NCI-H2171 (cell line): ENCODE results near the gene SKP1.
A peak's percentile ranks its signal among the peaks of the same experiment; 100 is the strongest.

Source experiments
- DNase-seq: peaks from one replicate; lab custom pipeline; 2025; lab: John Stamatoyannopoulos, UW

The SKP1 gene

GRCh38 chr5:134143944-134144941 lies 32.5 kb downstream of the SKP1 start:
- no peak for DNase-seq

DNA sequence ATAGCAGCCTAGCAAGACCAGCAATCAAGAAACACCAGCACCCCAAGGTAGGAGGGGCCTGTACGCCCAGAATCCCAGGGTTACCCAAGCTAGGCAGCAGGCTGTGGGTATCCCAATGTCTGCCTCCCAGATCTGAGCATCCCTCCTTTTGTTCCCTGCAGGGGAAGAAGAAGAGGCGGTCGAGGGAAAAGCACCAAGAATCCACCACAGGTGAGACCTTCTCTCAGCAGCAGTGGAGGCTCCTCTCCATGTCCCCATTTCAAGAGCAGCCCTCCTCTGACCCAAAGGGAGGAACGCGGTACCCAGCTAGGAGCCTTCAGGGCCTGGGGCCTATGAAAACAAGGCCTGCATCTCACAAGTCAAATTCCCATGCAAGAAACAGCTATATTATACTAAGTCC lies 33.3 kb downstream of the SKP1 start:
- no peak for DNase-seq

DNA sequence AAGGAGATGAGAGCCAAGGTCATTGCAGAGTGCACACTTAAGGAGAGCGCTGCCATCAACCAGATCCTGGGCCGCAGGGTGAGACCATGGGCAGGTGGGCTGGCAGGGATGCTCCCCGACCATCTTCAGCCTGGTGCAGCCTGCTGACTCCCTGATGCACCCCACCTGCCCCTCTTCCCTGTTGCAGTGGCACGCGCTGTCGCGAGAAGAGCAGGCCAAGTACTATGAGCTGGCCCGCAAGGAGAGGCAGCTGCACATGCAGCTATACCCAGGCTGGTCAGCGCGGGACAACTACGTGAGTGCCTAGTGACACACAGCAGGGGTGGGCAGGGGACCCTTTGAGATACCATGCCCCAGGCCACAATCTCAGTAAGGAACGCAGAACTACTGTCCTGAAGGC lies 33.9 kb downstream of the SKP1 start:
- no peak for DNase-seq

- no peak for DNase-seq
Observed at GRCh38 chr5:134142052-134142451, 34.7 kb downstream of the SKP1 start.

DNA sequence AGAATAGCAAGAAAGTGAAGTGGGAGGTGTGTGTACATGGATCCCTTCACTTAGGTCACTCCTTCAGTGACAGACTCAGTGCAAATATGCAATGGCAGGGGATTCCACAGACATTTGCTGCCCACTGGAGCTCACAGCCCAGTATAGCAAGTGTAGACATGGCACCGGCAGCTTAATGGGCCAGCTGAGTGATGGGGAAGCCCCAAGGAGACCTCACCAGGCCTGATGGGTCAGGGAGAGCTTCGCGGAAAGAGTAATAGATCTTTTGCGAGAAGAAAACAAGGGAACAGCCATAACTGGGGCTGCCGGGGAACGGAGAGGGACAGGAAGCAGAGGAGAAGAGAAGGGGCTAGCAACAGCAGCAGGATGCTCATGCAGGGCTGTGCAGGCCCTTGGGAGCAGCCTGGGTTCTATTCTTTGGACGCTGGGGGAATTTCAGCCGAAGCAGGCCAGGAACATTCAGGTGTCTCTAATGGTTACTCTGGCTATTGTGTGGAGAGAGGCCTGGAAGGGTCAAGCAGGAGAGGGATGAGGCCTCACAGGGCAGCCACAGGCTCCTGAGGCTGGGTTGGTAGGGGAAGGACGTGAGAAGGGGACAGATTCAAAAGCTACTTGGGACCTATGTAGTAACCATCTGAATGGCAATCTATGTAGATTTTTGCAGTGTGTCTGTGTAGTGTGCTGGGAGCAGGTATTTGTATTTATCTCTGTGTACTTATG lies 35.3 kb downstream of the SKP1 start:
- DNase-seq, result no peak

DNA sequence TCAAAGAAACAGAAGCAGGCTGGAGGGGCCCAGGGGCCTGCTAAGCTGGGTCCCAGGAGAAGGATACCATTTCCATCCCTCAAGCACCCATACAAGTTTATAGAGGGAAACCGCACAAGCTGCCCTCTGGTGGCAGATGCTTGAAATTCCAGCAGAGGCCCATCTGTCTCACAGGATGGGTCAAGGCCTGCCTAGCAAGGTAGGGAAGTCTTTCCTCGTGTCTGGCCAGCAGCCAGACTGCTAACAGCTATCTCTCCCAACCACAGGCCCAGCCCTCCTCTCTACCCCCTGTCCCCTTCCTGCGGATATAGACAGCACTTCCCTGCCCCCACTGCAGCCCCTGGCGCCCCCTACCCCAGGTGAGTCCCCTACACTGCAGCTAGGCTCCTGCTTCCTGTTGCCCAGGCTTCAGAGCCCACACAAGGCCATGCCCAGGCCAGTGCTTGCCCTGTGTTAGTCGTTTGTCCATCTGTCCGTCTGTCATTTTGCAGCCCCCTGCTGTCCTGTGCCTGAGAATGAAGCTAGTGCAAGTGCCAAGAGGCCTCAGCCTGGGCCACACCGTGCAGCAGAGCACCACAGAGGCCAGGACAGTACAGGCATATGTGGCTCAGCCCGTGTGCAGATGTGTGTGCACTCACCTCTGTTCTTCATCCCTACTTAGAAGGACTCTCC lies 36.1 kb downstream of the SKP1 start:
- DNase-seq, result peak; percentile 29

DNA sequence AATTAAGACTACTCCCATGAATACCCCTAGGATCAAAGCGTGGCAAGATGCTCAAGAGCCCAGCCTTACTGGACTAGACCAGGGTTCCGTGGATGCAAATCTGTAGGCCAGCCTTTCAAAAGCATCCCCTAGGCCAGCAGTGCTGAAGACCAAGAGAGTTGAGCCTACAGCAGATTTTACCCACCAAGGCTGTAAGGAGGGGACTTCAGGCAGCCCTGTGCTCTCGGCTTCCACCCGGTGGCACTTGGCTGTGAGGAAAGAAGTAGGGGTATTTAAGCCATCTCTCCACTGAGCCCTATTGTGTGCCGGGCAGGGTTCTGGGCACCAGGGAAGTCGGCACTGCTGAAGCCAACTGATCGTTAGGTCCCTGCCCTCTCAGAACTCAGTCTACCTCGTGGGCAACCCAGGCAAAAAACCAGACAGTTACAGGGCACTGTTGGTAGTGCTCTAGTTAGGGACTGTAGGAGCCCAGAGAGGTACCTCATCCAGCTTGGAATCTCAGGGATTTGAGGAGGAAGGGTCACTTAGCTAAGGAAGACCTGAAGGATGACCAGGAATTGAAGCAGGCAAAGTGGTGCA lies 36.8 kb downstream of the SKP1 start:
- no peak for DNase-seq

DNA sequence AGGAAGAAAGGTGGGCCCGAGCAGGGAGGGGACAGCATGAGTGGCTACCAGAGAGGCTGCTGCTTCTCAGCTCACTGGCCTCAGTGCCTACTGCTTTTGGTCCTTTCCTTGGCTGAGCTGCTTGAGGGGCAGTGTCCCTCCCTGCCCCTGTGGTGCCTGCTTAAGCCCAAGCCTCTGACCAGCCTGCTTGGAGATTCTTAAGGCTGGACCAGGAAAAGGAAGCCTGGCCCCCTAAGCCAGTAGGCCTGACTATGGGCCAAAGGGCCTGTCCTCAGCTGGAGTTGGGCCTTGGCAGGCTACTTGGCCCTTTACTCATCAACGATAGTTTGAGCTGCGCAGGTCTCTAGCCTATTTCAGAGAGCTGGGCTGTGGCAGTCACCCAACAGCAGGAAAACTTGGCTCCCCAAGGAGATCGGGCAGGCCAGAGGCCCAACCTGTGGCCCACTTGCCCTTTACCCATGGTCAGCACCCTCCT lies 37.3 kb downstream of the SKP1 start:
- DNase-seq, result no peak

DNA sequence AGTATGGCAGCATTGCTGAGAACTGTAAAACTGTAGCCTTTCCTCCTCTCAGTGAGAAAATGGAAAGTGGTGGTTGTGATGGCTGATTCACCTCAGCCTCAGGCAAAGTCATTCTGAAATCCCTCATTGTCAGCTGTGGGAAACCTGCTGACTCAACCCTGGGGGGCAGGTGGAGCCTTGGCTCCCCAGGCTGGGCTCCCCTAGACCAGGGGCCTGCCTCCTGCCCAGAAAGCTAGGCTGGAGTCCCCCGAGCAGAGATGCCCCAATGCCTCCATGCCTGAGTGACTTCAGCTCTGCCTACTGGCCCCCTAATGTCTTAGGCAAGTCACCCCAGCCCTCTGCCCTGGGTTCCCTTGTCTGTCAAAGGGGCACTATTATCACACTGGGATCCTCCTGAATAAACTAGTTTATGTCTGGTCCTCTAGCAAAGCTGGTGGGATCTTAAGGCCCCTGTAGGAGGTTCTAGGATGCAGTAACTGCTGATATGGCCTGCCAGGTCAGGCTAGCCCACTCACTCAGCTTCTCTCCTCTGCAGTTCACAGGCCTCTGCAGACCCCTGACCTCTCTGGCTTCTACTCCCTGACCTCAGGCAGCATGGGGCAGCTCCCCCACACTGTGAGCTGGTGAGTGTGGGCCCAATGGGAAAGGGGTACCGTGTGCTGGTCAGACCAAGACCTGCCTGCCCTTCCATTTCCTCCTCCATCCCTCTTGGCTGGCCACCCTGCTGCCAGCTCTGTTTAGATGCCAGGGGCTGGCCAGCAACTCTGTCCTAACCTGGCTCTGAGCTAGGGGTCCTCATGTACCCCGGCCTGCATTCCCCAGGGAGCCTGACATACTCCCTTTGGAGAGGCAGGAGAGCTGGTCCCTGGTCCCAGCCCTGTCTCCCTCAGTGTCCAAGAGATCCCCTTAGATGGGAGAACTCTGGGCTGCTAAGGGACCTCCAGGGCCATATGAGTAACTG lies 38.1 kb downstream of the SKP1 start:
- DNase-seq, result no peak

- no peak for DNase-seq
Observed at GRCh38 chr5:134136771-134137170, 40.0 kb downstream of the SKP1 start.

- DNase-seq, result no peak
Observed at GRCh38 chr5:134136221-134136631, 40.5 kb downstream of the SKP1 start.

DNA sequence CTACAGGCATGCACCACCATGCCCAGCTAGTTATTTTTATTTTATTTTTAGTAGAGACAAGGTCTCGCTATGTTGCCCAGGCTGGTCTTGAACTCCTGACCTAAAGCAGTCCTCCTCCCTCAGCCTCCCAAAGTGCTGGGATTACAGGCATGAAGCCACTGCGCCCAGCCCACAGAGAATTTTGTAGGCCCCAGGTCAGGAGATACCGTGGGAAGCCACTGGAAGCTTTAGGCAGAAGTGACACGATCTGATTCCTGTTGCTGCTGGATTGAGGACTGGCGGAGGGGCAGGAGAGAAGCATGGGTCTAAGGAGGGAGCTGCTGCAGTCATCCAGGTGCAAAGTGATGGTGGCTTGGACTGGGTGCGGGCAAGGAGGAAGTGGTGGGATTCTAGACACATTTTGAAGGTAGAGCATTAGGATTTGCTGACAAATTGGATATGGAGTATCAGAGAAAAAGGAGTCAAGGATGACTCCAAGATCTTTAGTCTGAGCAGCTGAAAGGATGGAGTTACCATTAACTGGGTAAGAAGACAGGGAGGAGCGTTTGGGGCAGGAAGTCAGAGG lies 41.6 kb downstream of the SKP1 start:
- no peak for DNase-seq

- DNase-seq, result no peak
Observed at GRCh38 chr5:134133995-134134541, 42.7 kb downstream of the SKP1 start.

DNA sequence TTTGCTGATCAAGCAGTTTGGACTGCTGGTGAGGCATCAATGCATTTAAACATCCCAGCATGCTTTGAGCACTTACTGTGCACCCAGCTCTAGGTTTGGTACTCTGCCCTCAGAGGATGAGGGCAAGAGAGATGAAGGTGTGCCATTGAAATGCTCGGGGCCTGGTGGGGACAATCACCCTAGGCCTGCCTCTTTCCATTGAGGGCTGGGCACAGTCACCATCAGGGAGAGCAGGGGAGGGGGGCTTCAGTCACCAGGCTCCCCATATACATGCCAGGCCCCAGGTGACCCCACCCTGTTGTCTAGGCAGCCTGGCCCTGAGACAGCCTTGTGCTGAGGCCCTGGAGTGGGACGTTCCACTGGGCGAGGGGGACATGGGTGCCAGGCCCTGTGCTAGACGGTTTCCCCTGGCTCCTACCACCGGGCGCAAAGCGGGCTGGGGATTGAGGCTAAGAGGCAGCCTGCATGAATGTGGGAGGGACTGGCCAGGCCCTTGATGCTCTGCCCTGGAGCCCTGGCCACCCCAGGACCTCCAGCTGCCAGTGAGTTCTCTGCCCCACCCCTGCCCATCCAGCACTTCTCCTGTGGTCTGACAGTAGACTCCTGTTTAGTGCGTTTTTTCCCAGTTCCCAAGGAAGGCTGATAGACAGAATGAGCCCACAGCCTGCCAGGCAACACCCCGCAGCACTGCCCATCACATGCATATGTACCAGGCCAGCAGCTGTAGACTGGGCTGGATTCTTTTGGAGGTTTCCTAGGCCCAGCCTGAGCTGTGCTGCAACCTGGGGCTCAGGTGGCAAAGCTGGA lies 43.4 kb downstream of the SKP1 start:
- no peak for DNase-seq

DNA sequence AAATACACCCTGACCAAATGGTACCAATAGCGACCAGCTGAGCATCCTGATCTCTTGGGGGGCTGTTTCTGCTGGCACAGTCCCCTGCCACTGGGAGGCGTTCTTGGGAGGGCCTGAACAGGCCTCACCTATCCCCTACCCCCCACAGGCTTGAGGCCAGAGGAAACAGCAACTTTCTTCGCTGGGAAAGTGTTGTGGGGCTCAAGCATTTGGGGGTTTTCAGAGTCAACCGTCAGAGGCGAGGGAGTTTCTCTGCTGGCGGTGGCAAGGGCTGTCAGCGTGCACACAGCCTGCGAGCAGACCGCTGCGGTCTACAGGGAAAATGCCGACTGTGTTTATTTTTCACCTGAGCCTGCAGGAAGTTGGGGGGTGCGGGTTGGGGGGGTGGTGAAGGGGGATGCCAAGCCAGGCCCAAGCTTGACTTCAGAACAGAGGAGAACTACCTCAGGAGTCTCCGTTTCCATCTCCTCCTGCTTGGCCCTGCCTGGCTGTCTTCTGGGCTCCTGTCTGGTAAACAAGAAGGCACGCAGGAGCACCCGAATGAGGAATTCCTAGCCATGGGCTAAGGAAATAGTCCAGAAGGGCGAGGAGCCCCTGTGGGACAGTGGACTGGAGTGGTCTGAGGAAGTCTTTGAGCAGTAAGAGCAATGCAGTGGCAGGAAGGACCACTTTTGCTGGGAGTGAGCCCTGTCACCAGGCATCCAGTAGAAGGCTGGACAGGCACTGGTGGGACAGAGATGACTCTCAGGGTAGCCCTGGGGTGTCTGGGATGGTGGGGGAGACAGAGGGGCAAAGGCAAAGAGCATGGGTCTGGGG lies 44.2 kb downstream of the SKP1 start:
- no peak for DNase-seq

- no peak for DNase-seq
Observed at GRCh38 chr5:134131578-134132350, 45.0 kb downstream of the SKP1 start.

DNA sequence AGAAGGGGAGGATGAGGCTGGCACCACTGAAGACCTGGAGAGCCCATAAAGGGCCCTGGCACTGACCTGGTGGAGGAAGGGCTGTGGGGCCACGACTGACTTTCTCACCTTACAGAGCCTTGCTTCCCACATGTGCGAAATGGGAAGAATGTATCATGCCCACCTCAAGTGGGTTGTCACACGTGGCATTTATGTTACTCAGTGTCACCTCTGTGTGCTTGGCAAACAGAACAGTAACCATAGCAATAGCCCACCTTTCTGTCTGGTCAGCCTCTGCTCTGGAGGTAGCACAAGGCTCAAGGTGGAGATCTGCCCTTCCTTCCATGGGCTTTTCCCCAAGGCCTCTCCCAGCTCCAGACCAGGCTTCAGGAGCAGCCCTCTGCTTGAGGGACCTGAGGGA lies 45.6 kb downstream of the SKP1 start:
- no peak for DNase-seq
